ENCODE measurements around the gene HELZ2.
"Not testable (repeated sequence)": the region's sequence is repeated elsewhere in the genome, so short reads cannot be mapped to it uniquely, and the experiment has no call there.

HELZ2 gene

GRCh38 chr20:63579017-63579694 is 5.1 kb upstream of the HELZ2 start:
- DNase-seq (ENCODE audit: low spot score), result no peak

GRCh38 chr20:63578224-63579016 is 4.4 kb upstream of the HELZ2 start:
- no peak for DNase-seq (ENCODE audit: low spot score)

- no peak for DNase-seq (ENCODE audit: low spot score)
These were observed 3.4 kb upstream of the HELZ2 start for GRCh38 chr20:63577317-63577894.

GRCh38 chr20:63576311-63576710 is 2.3 kb upstream of the HELZ2 start:
- no peak for DNase-seq (ENCODE audit: low spot score)

GRCh38 chr20:63574829-63575743 is 1.0 kb upstream of the HELZ2 start:
- no peak for DNase-seq (ENCODE audit: low spot score)

GRCh38 chr20:63573647-63574131 is 350 bp downstream of the HELZ2 start:
- no peak for DNase-seq (ENCODE audit: low spot score)

- DNase-seq (ENCODE audit: low spot score), result no peak
These were observed 1.0 kb downstream of the HELZ2 start for GRCh38 chr20:63572788-63573646.

GRCh38 chr20:63572071-63572787 is 1.8 kb downstream of the HELZ2 start:
- DNase-seq (ENCODE audit: low spot score), result no peak

GRCh38 chr20:63571087-63571478 is 3.0 kb downstream of the HELZ2 start:
- DNase-seq (ENCODE audit: low spot score), result not testable (repeated sequence)

- DNase-seq (ENCODE audit: low spot score), result no peak
These were observed 3.6 kb downstream of the HELZ2 start for GRCh38 chr20:63570281-63571086.

- DNase-seq (ENCODE audit: low spot score), result no peak
These were observed 4.8 kb downstream of the HELZ2 start for GRCh38 chr20:63568986-63569949.

GRCh38 chr20:63568170-63568981 is 5.7 kb downstream of the HELZ2 start:
- no peak for DNase-seq (ENCODE audit: low spot score)

- peak; percentile 63 for DNase-seq (ENCODE audit: low spot score)
These were observed 6.5 kb downstream of the HELZ2 start for GRCh38 chr20:63567386-63568169.

- no peak for DNase-seq (ENCODE audit: low spot score)
These were observed 7.0 kb downstream of the HELZ2 start for GRCh38 chr20:63567136-63567385.

GRCh38 chr20:63566395-63567135 is 7.5 kb downstream of the HELZ2 start:
- no peak for DNase-seq (ENCODE audit: low spot score)

- DNase-seq (ENCODE audit: low spot score), result no peak
These were observed 8.2 kb downstream of the HELZ2 start for GRCh38 chr20:63565699-63566335.

Measured in pons (tissue), 1 donor.